ENCODE results near the gene COQ10A. TPM values are rescaled to one million over a fixed set of nuclear protein-coding genes. Genes with fewer than 3 reads are reported as not detected.

The COQ10A gene
- total RNA-seq, 1 experiment from 2014 or later: 3.8 TPM

DNA sequence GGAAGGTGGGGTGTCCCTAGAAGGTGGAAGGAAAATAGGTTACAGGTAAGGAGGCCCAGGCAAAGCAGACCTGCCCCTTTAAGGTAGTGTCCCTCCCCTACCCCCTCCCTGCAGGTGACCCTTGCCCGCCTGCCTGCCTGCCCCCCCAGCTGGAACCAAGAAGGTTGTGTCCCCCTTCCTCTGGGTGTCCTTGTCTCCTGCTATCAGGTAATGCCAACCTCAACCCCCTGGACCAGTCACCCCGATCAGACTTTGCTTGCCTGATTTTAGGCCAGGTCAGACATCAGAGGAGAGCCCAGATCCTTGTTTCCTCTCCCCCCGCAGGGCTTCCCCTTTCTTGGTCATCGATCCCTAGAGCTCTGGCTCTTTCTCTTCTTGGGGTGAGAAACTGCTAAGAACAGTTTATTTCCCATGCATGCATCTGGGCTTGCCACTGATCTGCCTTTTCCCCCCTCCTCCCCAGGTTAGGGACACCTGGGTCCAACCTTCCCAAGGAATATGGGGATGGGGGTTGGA is 36.8 kb upstream of the COQ10A start, which contains the start of gene SLC39A5:
Gene SLC39A5 (plus strand): TSS at position 136 of the 516 bp plus-strand sequence. CDS start 1,224 bp downstream, outside the sequence.
- POLR2A ChIA-PET: interaction anchor here (1.8 to 2.3 kb wide), 2 partner anchors 8 to 41 kb away, joined by 6 to 10 read pairs; partner anchors contain the start of genes RNF41 and SMARCC2
- Mint-ChIP-seq H3K27ac (ENCODE audit: low read depth, unreplicated experiment) (no peak within 1 kb of the TSS), H3K27me3 (ENCODE audit: insufficient read depth, unreplicated experiment) (no peaks in the 10 kb centered on the region), H3K4me1 (ENCODE audit: insufficient read depth, unreplicated experiment) (peaks cover 12% of the 10 kb centered on the region), H3K9me3 (ENCODE audit: unreplicated experiment) (no peaks in the 10 kb centered on the region), H3K4me3 (ENCODE audit: unreplicated experiment) (no peak within 1 kb of the TSS), H3K36me3 (ENCODE audit: insufficient read depth, unreplicated experiment) (peaks cover 17% of the 10 kb centered on the region)
- CTCF ChIA-PET: no interaction called here
- TF ChIP-seq, protein P1, sequence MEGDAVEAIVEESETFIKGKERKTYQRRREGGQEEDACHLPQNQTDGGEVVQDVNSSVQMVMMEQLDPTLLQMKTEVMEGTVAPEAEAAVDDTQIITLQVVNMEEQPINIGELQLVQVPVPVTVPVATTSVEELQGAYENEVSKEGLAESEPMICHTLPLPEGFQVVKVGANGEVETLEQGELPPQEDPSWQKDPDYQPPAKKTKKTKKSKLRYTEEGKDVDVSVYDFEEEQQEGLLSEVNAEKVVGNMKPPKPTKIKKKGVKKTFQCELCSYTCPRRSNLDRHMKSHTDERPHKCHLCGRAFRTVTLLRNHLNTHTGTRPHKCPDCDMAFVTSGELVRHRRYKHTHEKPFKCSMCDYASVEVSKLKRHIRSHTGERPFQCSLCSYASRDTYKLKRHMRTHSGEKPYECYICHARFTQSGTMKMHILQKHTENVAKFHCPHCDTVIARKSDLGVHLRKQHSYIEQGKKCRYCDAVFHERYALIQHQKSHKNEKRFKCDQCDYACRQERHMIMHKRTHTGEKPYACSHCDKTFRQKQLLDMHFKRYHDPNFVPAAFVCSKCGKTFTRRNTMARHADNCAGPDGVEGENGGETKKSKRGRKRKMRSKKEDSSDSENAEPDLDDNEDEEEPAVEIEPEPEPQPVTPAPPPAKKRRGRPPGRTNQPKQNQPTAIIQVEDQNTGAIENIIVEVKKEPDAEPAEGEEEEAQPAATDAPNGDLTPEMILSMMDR (IDR thresholded peaks at IDR 0.05; ENCODE audit: unreplicated experiment): no peak
- intact Hi-C loops (cut with micrococcal nuclease): loop anchor here (10.0 kb wide), 1 partner anchor 495 kb away; no protein-coding TSS in a partner anchor
- DNase-seq (ENCODE audit: unreplicated experiment): no peak
- no TSS peak for BruUV-seq (replicated peaks)

DNA sequence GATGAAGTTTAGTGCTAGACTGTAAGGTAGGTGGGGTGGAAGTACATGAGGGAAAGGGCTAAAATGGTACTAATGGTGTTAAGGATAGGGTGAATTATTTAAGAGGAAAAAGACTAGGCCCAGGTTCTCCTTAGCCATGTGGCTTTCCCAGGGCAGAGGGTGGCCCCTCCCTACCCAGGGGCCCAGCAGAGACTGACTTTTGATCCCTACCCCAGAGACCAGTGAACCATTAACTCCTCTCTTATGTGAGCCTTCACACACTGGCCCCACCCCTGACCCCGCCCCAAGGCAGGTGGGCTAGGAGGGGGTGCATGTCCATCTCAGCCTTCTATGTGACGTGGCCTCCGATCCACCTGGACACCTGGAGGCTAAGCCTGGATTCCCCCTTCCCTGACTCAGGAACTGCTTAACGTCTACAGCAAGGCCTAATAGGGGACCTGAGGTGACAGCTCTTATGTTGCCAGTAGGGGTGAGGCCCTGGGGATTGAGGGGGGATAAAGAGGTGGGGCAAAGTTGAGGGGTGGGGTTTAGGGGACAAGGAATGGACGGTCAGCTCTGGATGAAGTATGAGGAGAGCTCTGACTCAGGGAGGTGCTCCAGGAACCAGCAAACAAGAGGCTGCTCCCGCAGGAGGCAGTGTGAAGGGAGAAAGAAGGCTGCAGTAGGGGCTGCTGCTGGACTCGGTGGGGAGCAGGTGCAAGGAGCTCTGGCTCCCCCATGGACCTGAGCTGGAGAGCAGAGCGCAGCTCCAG is 36.1 kb upstream of the COQ10A start:
- DNase-seq (ENCODE audit: unreplicated experiment): no peak
- BruUV-seq (replicated peaks): no TSS peak
- ChIA-PET CTCF (interaction anchor here (0.7 to 1.2 kb wide), 5 partner anchors 9 to 41 kb away, joined by 3 to 7 read pairs (median 3); partner anchors contain the start of gene SMARCC2), POLR2A (interaction anchor here (1.8 to 2.3 kb wide), 2 partner anchors 9 to 41 kb away, joined by 6 to 10 read pairs; partner anchors contain the start of genes RNF41 and SMARCC2)
- peaks cover 24% of the 10 kb centered on the region for H3K36me3 Mint-ChIP-seq (ENCODE audit: insufficient read depth, unreplicated experiment)
- TF ChIP-seq, protein P1 (IDR thresholded peaks at IDR 0.05; ENCODE audit: unreplicated experiment): no peak
- intact Hi-C loops (cut with micrococcal nuclease): no loop called here
- no peaks in the 10 kb centered on the region for H3K9me3 Mint-ChIP-seq (ENCODE audit: unreplicated experiment)
- H3K27ac Mint-ChIP-seq (ENCODE audit: low read depth, unreplicated experiment): no peak overlapping the region
- H3K4me3 Mint-ChIP-seq (ENCODE audit: unreplicated experiment): no peak overlapping the region
- H3K4me1 Mint-ChIP-seq (ENCODE audit: insufficient read depth, unreplicated experiment): peaks cover 6% of the 10 kb centered on the region
- H3K27me3 Mint-ChIP-seq (ENCODE audit: insufficient read depth, unreplicated experiment): no peaks in the 10 kb centered on the region

DNA sequence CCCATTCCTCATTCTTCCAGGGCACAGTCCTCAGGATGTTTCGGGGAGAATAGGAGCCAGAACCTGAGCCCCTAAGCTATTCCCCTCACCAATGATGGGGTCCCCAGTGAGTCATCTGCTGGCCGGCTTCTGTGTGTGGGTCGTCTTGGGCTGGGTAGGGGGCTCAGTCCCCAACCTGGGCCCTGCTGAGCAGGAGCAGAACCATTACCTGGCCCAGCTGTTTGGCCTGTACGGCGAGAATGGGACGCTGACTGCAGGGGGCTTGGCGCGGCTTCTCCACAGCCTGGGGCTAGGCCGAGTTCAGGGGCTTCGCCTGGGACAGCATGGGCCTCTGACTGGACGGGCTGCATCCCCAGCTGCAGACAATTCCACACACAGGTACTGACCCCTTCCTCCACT is 35.6 kb upstream of the COQ10A start:
- TF ChIP-seq, protein P1 (IDR thresholded peaks at IDR 0.05; ENCODE audit: unreplicated experiment): no peak
- Mint-ChIP-seq H3K27me3 (ENCODE audit: insufficient read depth, unreplicated experiment) (no peaks in the 10 kb centered on the region), H3K27ac (ENCODE audit: low read depth, unreplicated experiment) (no peak overlapping the region), H3K36me3 (ENCODE audit: insufficient read depth, unreplicated experiment) (peaks cover 21% of the 10 kb centered on the region), H3K4me1 (ENCODE audit: insufficient read depth, unreplicated experiment) (peaks cover 5% of the 10 kb centered on the region), H3K4me3 (ENCODE audit: unreplicated experiment) (no peak overlapping the region), H3K9me3 (ENCODE audit: unreplicated experiment) (no peaks in the 10 kb centered on the region)
- CTCF ChIA-PET: interaction anchor here (0.6 to 1.2 kb wide), 7 partner anchors 9 to 42 kb away, joined by 3 to 7 read pairs (median 3); partner anchors contain the start of gene SMARCC2
- intact Hi-C loops (cut with micrococcal nuclease): no loop called here
- no TSS peak for BruUV-seq (replicated peaks)
- POLR2A ChIA-PET: interaction anchor here (1.8 to 2.3 kb wide), 2 partner anchors 9 to 42 kb away, joined by 6 to 10 read pairs; partner anchors contain the start of genes RNF41 and SMARCC2
- DNase-seq (ENCODE audit: unreplicated experiment): no peak
